Colonic mucosa (tissue), 4 donors: ENCODE data around the gene FAT1. TPM values are rescaled to one million over a fixed set of nuclear protein-coding genes. Genes with fewer than 3 reads are reported as not detected.

ENCODE experiments used
- DNase-seq: peaks from one replicate; pipeline ENCODE4 v3.0.0-alpha.2; 2020
- H3K27ac ChIP-seq: fragments of 200-600 bp; one replicate; pipeline ENCODE4 v1.8.0; 2021
- H3K27me3 ChIP-seq: fragments of 200-600 bp; one replicate; pipeline ENCODE4 v1.8.0; 2021
- H3K36me3 ChIP-seq: fragments of 200-600 bp; one replicate; pipeline ENCODE4 v1.8.0; 2021
- H3K4me1 ChIP-seq: fragments of 200-600 bp; one replicate; pipeline ENCODE4 v1.8.0; 2021; ENCODE audit warnings: mild to moderate bottlenecking
- H3K4me3 ChIP-seq: fragments of 200-600 bp; one replicate; pipeline ENCODE4 v1.8.0; 2021
- H3K9ac ChIP-seq, 2 donors: one replicate each; pipeline ENCODE4 v1.7.0; 2013; ENCODE audit warnings: control low read depth in 2 of 2, low read depth in 2 of 2, low read length in 2 of 2
- H3K9me3 ChIP-seq: fragments of 200-600 bp; one replicate; pipeline ENCODE4 v1.8.0; 2021
- intact Hi-C: fragments of 100-400 bp; cut with DNase I; formaldehyde crosslinking; loops from one replicate; pipeline ENCODE4 v1.14.1; 2022
- total RNA-seq, 2 donors: library from RNA; stranded (reverse); fragmentation: NEBNext Ultra II Directional in 1 of 2; extraction: Animal tissue kit (Norgen Biotek cat#: 25700) in 1 of 2; gene quantifications; one replicate each; pipeline ENCODE4 v1.2.1, GENCODE V29; 2021
- TF ChIP-seq, protein P1 (sequence below): fragments of 200-600 bp; IDR thresholded peaks from one replicate; pipeline ENCODE4 v1.8.0; 2022; ENCODE audit warnings: antibody characterized with exemption, mild to moderate bottlenecking
- donor health status: healthy.
- donor health status: DM: no; HTN: no; CAD: no.
- donor health status: DM: no; HTN: no; CAD: no.

The FAT1 gene
- total RNA-seq, 2 donors from 2014 or later: 243 to 300 TPM

DNA sequence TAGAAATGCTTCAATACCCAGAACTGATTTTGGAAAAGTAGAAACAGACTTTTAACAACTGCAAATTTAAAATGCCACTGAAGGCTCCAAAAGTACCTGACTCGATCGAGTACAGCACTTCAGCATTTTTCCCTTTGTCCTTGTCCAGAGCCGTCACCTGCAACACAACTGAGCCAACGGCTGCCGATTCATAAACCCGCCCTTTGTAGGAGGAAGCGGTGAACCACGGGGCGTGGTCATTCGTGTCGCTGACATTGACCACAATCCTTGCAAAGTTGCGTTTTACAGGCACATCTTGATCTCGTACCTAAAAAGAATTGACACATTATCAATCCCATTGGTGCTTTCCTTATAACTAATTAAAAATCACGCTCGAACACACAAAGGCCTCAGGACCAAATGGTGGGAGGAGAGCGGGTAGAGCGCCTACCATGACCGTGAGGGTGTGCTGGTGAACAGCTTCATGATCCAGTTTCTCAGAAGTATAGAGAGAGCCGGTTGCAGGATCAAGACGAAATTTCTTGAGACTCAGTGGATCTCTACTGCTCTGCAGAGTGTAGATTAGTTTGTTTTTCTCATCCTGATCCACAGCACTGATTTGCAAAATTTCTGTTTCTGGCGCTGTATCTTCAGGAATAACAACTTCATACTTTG is 95.5 kb downstream of the FAT1 start:
- Histone ChIP-seq H3K27ac (no peak overlapping the region), H3K9me3 (no peaks in the 10 kb centered on the region), H3K4me3 (no peak overlapping the region), H3K9ac (no peak overlapping the region), H3K27me3 (no peaks in the 10 kb centered on the region), H3K36me3 (peaks cover 10% of the 10 kb centered on the region), H3K4me1 (no peaks in the 10 kb centered on the region)
- DNase-seq: no peak
- intact Hi-C loops: no loop called here
- TF ChIP-seq, protein P1, sequence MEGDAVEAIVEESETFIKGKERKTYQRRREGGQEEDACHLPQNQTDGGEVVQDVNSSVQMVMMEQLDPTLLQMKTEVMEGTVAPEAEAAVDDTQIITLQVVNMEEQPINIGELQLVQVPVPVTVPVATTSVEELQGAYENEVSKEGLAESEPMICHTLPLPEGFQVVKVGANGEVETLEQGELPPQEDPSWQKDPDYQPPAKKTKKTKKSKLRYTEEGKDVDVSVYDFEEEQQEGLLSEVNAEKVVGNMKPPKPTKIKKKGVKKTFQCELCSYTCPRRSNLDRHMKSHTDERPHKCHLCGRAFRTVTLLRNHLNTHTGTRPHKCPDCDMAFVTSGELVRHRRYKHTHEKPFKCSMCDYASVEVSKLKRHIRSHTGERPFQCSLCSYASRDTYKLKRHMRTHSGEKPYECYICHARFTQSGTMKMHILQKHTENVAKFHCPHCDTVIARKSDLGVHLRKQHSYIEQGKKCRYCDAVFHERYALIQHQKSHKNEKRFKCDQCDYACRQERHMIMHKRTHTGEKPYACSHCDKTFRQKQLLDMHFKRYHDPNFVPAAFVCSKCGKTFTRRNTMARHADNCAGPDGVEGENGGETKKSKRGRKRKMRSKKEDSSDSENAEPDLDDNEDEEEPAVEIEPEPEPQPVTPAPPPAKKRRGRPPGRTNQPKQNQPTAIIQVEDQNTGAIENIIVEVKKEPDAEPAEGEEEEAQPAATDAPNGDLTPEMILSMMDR: no peak

DNA sequence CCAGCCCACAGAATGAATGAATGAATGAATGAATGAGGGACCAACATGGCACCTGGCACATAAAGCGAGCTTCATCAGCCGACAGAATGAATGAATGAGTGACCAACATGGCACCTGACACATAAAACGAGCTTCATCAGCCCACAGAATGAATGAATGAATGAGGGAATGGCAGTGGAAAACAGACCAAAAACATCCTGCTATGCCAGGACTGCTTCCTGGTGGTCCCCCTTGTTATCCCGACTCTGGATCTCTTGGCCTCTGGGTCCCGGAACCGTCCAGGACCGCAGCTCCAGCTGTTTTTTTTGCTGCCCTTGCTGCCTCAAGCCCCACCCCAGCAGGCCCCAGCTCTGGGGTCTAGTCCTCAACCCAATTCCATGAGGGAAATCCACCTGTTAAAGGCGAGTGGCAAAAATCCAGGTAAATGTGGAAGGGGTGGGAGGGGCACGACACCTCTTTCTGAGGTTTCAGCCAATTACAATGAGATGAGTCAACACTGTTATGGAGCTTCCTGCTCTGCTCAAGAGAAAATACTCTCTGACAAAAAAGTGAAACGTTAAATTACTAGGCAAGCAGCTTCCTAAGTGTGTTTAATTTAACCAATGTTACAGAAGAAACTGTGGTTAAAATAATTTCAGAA is 96.3 kb downstream of the FAT1 start:
- Histone ChIP-seq H3K9ac (no peak overlapping the region), H3K36me3 (peaks cover 5% of the 10 kb centered on the region), H3K4me3 (no peak overlapping the region), H3K27me3 (no peaks in the 10 kb centered on the region), H3K4me1 (no peaks in the 10 kb centered on the region), H3K27ac (no peak overlapping the region), H3K9me3 (no peaks in the 10 kb centered on the region)
- TF ChIP-seq, protein P1: no peak
- DNase-seq: no peak
- intact Hi-C loops: no loop called here

DNA sequence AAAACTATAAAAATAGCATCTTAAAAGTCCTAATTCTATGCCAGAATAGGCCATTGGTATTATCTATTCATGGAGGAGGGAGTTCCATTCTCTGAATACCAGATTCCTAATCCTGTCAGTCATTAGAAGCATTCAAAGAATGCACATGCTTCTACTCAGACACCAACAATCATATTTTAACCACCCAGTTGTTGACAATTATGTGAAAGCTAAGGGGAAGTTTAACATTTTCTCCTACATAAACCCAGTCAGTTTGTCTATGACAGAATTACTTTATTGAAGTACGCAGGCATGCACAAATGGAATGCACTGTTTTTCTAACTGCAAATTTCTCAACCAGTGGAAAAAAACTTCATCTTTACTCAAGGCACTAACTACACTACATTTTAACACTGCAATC is 98.7 kb downstream of the FAT1 start:
- H3K4me1 ChIP-seq: no peaks in the 10 kb centered on the region
- no peak for DNase-seq
- peaks cover 5% of the 10 kb centered on the region for H3K36me3 ChIP-seq
- H3K27ac ChIP-seq: no peak overlapping the region
- H3K27me3 ChIP-seq: no peaks in the 10 kb centered on the region
- TF ChIP-seq, protein P1: no peak
- no peak overlapping the region for H3K4me3 ChIP-seq
- H3K9me3 ChIP-seq: no peaks in the 10 kb centered on the region
- intact Hi-C loops: no loop called here
- H3K9ac ChIP-seq: no peak overlapping the region

DNA sequence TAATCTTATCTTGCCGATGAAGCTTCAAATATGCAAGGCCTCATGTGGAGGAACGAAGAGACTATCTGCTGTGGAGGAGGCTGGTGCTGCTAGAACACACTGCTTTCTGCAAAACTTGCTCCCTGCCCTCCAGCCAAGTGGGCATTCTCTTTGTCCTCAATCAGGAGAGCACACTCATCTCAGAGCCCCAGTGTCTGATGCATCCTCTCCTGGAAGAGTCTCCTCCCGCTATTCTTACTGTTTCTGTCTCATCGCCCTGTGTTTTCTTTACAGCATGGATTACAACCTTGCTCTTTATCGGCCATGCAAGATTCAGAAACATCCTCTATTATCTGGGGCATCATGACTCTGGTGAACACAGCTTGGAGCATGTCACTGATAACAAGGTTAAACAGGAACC is 100.1 kb downstream of the FAT1 start:
- no peaks in the 10 kb centered on the region for H3K27me3 ChIP-seq
- DNase-seq: no peak
- intact Hi-C loops: no loop called here
- H3K36me3 ChIP-seq: peaks cover 5% of the 10 kb centered on the region
- TF ChIP-seq, protein P1: no peak
- H3K4me3 ChIP-seq: no peak overlapping the region
- H3K9me3 ChIP-seq: no peaks in the 10 kb centered on the region
- no peak overlapping the region for H3K27ac ChIP-seq
- no peaks in the 10 kb centered on the region for H3K4me1 ChIP-seq
- H3K9ac ChIP-seq: no peak overlapping the region

DNA sequence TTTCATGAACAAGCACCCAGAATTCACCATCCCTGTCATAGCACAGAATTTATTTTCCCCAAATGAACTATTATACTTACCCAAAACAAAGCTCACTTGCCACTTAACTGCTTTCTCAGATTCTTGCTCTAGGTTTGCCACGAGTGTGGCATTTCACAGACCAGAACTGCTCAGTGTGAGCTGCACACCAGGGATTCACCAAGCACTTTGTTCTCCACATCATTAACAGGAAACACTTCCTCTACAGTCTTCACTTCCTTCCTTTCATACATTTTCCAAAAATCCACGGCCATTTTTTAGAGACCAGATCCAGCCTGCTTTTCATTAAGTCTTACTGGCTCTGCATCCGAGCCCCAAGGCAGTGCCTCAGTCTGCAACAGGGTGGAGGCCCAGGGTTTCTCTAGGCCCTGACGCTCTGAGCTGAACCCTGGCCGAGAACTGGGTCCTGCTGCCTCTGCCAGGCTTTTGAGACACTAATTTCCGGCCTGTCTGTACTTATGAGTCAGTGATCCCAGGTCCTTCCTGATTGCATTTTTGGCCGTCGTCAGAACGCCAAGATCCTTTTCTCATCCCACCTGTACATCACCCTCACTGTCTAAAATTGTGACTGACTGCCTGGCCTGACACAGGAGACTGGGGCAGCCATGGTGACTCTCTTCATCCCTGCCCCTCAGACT is 100.7 kb downstream of the FAT1 start:
- H3K36me3 ChIP-seq: peaks cover 5% of the 10 kb centered on the region
- DNase-seq: no peak
- intact Hi-C loops: no loop called here
- H3K4me1 ChIP-seq: no peaks in the 10 kb centered on the region
- no peaks in the 10 kb centered on the region for H3K9me3 ChIP-seq
- no peak overlapping the region for H3K4me3 ChIP-seq
- TF ChIP-seq, protein P1: no peak
- H3K9ac ChIP-seq: no peak overlapping the region
- no peak overlapping the region for H3K27ac ChIP-seq
- no peaks in the 10 kb centered on the region for H3K27me3 ChIP-seq
